Colonic mucosa (tissue), 4 donors: ENCODE measurements around the gene ADAMTS7. TPM values are rescaled to one million over a fixed set of nuclear protein-coding genes. Genes with fewer than 3 reads are reported as not detected.

Source experiments
- DNase-seq: peaks from one replicate; pipeline ENCODE4 v3.0.0-alpha.2; 2020
- H3K27ac ChIP-seq: fragments of 200-600 bp; one replicate; pipeline ENCODE4 v1.8.0; 2021
- H3K27me3 ChIP-seq: fragments of 200-600 bp; one replicate; pipeline ENCODE4 v1.8.0; 2021
- H3K36me3 ChIP-seq: fragments of 200-600 bp; one replicate; pipeline ENCODE4 v1.8.0; 2021
- H3K4me1 ChIP-seq: fragments of 200-600 bp; one replicate; pipeline ENCODE4 v1.8.0; 2021; ENCODE audit warnings: mild to moderate bottlenecking
- H3K4me3 ChIP-seq: fragments of 200-600 bp; one replicate; pipeline ENCODE4 v1.8.0; 2021
- H3K9ac ChIP-seq, 2 donors: one replicate each; pipeline ENCODE4 v1.7.0; 2013; ENCODE audit warnings: control low read depth in 2 of 2, low read depth in 2 of 2, low read length in 2 of 2
- H3K9me3 ChIP-seq: fragments of 200-600 bp; one replicate; pipeline ENCODE4 v1.8.0; 2021
- intact Hi-C: fragments of 100-400 bp; cut with DNase I; formaldehyde crosslinking; loops from one replicate; pipeline ENCODE4 v1.14.1; 2022
- total RNA-seq, 2 donors: library from RNA; stranded (reverse); fragmentation: NEBNext Ultra II Directional in 1 of 2; extraction: Animal tissue kit (Norgen Biotek cat#: 25700) in 1 of 2; gene quantifications; one replicate each; pipeline ENCODE4 v1.2.1, GENCODE V29; 2021
- TF ChIP-seq, protein P1 (sequence below): fragments of 200-600 bp; IDR thresholded peaks from one replicate; pipeline ENCODE4 v1.8.0; 2022; ENCODE audit warnings: antibody characterized with exemption, mild to moderate bottlenecking
- donor health status: healthy.
- donor health status: DM: no; HTN: no; CAD: no.
- donor health status: DM: no; HTN: no; CAD: no.

Gene ADAMTS7
- total RNA-seq, 2 donors from 2014 or later: 1.6 to 1.8 TPM

DNA sequence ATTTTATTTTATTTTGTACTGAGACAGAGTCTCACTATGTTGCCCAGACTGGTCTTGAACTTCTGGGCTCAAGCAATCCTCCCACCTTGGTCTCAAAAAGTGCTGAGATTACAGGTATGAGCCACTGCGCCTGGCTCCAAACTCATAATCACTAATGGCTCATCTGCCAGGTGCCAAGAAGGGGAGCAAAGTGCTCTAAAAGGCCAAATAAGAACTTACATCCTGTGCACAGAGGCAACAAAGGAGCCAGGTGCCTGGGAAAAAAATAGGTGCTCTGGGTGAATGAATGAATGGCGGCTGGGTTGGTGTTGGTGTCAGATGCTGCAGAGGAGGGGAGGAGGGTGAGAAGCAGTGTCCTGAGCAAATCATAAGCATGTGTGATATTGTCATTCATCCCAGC, 25.9 kb upstream of the ADAMTS7 start:
- DNase-seq: no peak
- H3K9ac ChIP-seq: no peak overlapping the region
- H3K27ac ChIP-seq: no peak overlapping the region
- H3K4me1 ChIP-seq: no peaks in the 10 kb centered on the region
- no peaks in the 10 kb centered on the region for H3K9me3 ChIP-seq
- intact Hi-C loops: no loop called here
- no peaks in the 10 kb centered on the region for H3K36me3 ChIP-seq
- TF ChIP-seq, protein P1, sequence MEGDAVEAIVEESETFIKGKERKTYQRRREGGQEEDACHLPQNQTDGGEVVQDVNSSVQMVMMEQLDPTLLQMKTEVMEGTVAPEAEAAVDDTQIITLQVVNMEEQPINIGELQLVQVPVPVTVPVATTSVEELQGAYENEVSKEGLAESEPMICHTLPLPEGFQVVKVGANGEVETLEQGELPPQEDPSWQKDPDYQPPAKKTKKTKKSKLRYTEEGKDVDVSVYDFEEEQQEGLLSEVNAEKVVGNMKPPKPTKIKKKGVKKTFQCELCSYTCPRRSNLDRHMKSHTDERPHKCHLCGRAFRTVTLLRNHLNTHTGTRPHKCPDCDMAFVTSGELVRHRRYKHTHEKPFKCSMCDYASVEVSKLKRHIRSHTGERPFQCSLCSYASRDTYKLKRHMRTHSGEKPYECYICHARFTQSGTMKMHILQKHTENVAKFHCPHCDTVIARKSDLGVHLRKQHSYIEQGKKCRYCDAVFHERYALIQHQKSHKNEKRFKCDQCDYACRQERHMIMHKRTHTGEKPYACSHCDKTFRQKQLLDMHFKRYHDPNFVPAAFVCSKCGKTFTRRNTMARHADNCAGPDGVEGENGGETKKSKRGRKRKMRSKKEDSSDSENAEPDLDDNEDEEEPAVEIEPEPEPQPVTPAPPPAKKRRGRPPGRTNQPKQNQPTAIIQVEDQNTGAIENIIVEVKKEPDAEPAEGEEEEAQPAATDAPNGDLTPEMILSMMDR: no peak
- H3K4me3 ChIP-seq: no peak overlapping the region
- H3K27me3 ChIP-seq: no peaks in the 10 kb centered on the region

DNA sequence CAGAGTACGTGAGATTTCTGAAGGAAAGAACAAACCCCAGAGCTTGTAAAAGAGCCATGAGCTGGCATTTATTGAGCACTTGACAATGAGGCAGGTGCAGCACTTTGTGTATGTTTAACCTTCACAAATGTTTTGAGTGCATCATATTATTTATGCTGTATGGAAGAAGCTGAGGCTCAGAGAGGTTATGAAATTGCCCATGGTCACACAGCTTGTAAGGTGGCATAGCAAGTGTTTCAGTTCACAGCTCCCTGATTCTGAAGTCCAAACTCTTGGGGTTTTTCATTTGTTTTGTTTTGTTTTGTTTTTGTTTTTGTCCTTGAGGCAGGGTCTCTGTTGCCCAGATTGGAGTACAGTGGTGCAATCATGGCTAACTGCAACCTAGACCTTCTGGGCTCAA, 25.1 kb upstream of the ADAMTS7 start:
- Histone ChIP-seq H3K36me3 (no peaks in the 10 kb centered on the region), H3K9ac (no peak overlapping the region), H3K27ac (no peak overlapping the region), H3K4me3 (no peak overlapping the region), H3K4me1 (no peaks in the 10 kb centered on the region), H3K27me3 (no peaks in the 10 kb centered on the region), H3K9me3 (no peaks in the 10 kb centered on the region)
- TF ChIP-seq, protein P1: no peak
- no peak for DNase-seq
- intact Hi-C loops: no loop called here

DNA sequence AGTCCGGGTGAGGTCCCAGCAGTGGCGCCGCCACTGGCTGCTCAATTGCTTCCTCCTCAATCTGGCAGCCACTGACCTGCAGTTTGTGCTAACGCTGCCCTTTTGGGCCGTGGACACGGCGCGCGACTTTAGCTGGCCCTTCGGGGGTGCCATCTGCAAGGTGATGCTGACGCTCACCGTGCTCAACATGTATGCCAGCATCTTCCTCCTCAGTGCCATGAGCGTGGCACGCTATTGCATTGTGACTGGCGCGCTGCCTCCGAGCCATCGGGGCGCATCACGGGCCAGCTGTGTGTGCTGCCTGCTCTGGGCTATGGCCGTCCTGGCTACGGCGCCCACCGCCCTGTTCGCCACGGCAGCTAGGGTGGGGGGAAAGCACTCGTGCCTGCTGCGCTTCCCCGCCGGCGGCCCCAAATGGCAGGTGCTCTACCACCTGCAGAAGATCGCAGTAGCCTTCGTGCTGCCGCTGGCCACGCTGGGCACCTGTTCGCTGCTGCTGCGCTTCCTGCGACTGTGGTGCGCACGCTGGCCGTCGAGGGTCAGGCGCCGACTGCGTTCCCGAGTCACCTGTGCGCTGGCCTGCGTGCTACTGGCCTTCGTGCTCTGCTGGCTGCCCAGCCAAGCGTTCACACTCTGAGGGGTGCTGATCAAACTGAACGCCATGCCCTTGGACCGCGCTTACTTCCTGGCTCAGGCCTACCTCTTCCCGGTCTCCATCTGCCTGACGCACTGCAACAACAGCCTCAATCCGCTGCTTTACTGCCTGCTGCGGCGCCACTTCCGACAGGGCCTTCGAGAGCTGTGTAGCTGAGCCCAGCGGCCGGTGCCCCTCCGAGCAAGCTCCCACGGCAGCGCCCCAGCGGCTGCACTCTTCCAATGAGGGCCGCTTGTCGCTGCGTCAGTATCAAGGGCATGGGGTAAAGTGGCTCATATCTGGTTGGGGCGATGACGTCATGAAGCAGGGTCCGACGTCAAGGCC, 20.3 kb upstream of the ADAMTS7 start:
- Histone ChIP-seq H3K4me3 (no peak overlapping the region), H3K4me1 (no peaks in the 10 kb centered on the region), H3K36me3 (no peaks in the 10 kb centered on the region), H3K27ac (no peak overlapping the region), H3K27me3 (no peaks in the 10 kb centered on the region), H3K9me3 (no peaks in the 10 kb centered on the region), H3K9ac (no peak overlapping the region)
- DNase-seq: no peak
- intact Hi-C loops: no loop called here
- TF ChIP-seq, protein P1: no peak

DNA sequence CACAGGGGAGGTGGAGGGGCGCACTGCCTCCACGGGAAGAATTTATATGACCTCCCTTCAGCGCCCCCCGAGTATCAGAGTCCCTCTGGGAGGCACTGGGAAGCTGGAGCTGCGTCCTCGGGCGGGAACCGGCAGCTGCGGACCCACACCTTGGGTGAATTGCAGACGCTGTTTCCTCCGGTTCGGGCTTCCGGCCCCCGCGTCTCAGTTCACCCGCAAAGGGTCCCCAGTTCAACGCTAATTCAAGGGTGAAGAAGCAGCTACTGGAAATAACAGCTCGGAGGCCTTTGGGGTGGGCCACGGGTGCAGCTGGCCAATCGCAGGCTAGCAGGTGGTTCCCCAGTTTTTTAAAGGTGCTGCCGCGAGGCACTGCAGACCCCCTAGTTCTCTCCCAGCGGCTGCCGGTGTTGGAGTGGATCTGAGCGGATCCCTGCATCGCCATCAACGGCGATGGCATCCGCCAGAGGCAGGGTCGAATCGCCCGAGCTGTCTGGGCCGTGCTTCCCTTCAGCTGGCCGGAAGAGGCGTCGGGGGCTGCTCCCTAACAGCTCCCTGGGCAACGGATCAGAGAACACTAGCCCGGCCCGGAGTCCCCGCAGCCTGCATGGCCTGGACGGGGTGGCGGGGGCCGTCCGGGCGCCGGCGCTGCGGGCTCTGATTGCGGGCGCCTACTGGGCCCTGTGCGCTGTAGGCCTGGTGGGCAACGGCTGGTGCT, 19.4 kb upstream of the ADAMTS7 start:
- Histone ChIP-seq H3K36me3 (no peaks in the 10 kb centered on the region), H3K9me3 (no peaks in the 10 kb centered on the region), H3K27me3 (no peaks in the 10 kb centered on the region), H3K4me1 (no peaks in the 10 kb centered on the region), H3K9ac (no peak overlapping the region), H3K27ac (no peak overlapping the region), H3K4me3 (no peak overlapping the region)
- intact Hi-C loops: no loop called here
- no peak for DNase-seq
- TF ChIP-seq, protein P1: no peak

DNA sequence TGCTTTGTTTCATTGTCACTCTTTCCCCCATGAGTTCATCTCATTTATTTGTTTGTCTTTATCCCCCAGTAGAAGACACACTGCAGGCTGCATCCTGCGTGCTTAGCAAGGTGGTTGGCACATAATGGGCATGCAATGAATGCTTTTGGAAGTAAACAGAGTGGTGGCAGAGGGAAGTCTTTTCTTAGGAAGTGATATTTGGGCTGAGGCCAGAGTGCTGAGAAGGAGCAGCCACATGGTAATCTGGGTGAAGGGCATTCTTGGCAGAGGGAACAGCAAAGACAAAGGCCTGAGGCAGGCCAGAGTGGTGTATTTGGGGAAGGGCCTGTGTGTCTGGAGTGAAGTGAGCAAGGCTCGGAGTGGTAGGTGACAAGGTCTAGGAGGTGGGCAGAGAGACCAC, 17.7 kb upstream of the ADAMTS7 start:
- Histone ChIP-seq H3K9me3 (no peaks in the 10 kb centered on the region), H3K27me3 (no peaks in the 10 kb centered on the region), H3K4me3 (no peak overlapping the region), H3K4me1 (no peaks in the 10 kb centered on the region), H3K27ac (no peak overlapping the region), H3K9ac (no peak overlapping the region), H3K36me3 (no peaks in the 10 kb centered on the region)
- TF ChIP-seq, protein P1: no peak
- intact Hi-C loops: no loop called here
- no peak for DNase-seq
